Measurements from ENCODE around the gene LILRA6. TPM values are rescaled to one million over a fixed set of nuclear protein-coding genes. Genes with fewer than 3 reads are reported as not detected.

Gene LILRA6
- total RNA-seq, 4 donors from 2014 or later = 1.0 to 1.7 TPM; not detected in 2

DNA sequence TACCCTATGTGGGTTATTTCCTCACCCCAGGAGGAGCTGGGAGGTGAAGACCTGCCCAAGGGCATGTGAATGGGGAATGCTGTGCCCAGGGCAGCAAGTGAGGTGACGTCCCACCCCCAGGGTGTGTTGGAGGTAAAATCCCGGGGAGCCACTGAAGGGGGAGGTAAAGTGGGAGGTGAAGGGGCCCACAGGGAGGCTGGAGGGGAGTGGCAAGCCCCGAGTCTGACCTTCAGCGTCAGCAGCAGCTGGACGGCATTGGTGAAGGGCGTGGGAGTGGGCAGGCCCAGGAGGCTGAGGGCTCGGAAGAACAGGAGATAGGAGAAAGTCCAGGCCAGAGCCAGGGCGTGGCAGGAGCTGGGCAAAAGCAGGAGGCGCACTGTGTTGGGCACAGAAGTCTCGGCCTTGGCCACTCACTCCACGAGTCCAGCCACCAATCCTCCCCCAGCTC lies 55.6 kb downstream of the LILRA6 start:
- Histone ChIP-seq H3K27me3 (no peaks in the 10 kb centered on the region), H3K9me3 (no peaks in the 10 kb centered on the region), H3K4me3 (no peak overlapping the region), H3K36me3 (no peaks in the 10 kb centered on the region), H3K4me1 (peaks cover 0 to 12% of the 10 kb centered on the region in 2 donors), H3K27ac (no peak overlapping the region)
- intact Hi-C loops (cut with DNase I; ENCODE audit: low total_unique reads) = no loop called here
- DNase-seq = no peak
- TF ChIP-seq, protein P1, sequence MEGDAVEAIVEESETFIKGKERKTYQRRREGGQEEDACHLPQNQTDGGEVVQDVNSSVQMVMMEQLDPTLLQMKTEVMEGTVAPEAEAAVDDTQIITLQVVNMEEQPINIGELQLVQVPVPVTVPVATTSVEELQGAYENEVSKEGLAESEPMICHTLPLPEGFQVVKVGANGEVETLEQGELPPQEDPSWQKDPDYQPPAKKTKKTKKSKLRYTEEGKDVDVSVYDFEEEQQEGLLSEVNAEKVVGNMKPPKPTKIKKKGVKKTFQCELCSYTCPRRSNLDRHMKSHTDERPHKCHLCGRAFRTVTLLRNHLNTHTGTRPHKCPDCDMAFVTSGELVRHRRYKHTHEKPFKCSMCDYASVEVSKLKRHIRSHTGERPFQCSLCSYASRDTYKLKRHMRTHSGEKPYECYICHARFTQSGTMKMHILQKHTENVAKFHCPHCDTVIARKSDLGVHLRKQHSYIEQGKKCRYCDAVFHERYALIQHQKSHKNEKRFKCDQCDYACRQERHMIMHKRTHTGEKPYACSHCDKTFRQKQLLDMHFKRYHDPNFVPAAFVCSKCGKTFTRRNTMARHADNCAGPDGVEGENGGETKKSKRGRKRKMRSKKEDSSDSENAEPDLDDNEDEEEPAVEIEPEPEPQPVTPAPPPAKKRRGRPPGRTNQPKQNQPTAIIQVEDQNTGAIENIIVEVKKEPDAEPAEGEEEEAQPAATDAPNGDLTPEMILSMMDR (IDR thresholded peaks at IDR 0.05) = no peak
- TF ChIP-seq POLR2A (IDR thresholded peaks at IDR 0.05) = no peak

Small RNA genes lying within 50 kb of the gene (microRNA-seq; reads per million reads assigned to microRNA genes)
- not detected for gene MIR4752 (ENCODE audit: borderline microRNAs expressed, borderline replicate concordance)

Small RNA genes lying within 50 kb of the gene (small RNA-seq; reads per million reads assigned to genes)
- gene MIR4752 (not detected), gene RNU6-1307P (not detected)

Other genes with a start within 250 kb of the LILRA6 start
- not detected for gene VSTM1, start 178.9 kb downstream of the LILRA6 start, total RNA-seq
- not detected for gene TARM1, start 161.4 kb downstream of the LILRA6 start, total RNA-seq
- gene OSCAR, start 142.0 kb downstream of the LILRA6 start, total RNA-seq = 1 to 10 TPM in 1 of 4 donors, under 1 TPM in 1, not detected in 2; 0.91 to 6.5 TPM
- 10 to 100 TPM in 1 of 4 donors, 1 to 10 TPM in 2, not detected in 1; 4.7 to 65.8 (median 5.5) TPM for gene NDUFA3, start 139.9 kb downstream of the LILRA6 start, total RNA-seq
- gene TFPT, start 127.1 kb downstream of the LILRA6 start, total RNA-seq = 10 to 100 TPM in 2 of 4 donors, 1 to 10 TPM in 1, under 1 TPM in 1; 0.88 to 37.1 (median 9.9) TPM
- 10 to 100 TPM; 17.9 to 97.3 (median 52.6) TPM for gene PRPF31, start 127.0 kb downstream of the LILRA6 start, total RNA-seq
- 10 to 100 TPM in 2 of 4 donors, 1 to 10 TPM in 1, under 1 TPM in 1; 0.88 to 41.6 (median 9.9) TPM for gene CNOT3, start 105.0 kb downstream of the LILRA6 start, total RNA-seq
- 10 to 100 TPM in 2 of 4 donors, 1 to 10 TPM in 2; 3.7 to 52.8 (median 23.8) TPM for gene LENG1, start 83.1 kb downstream of the LILRA6 start, total RNA-seq
- 10 to 100 TPM in 1 of 4 donors, 1 to 10 TPM in 2, not detected in 1; 1.3 to 31.0 (median 3.0) TPM for gene TMC4, start 69.6 kb downstream of the LILRA6 start, total RNA-seq
- 10 to 100 TPM in 3 of 4 donors, 1 to 10 TPM in 1; 5.3 to 47.8 (median 19.2) TPM for gene MBOAT7, start 53.2 kb downstream of the LILRA6 start, total RNA-seq
- gene TSEN34, start 51.5 kb downstream of the LILRA6 start, total RNA-seq = 10 to 100 TPM; 13.1 to 66.4 (median 32.2) TPM
- gene RPS9, start 41.9 kb downstream of the LILRA6 start, total RNA-seq = 1,000 to 10,000 TPM; 1,240 to 3,586 (median 2,088) TPM
- 1 to 10 TPM in 2 of 4 donors, not detected in 2; 3.0 to 5.3 TPM for gene LILRB3, start 19.8 kb downstream of the LILRA6 start, total RNA-seq
- 1 to 10 TPM in 3 of 4 donors, not detected in 1; 3.2 to 3.7 (median 3.7) TPM for gene LILRB5, start 14.5 kb upstream of the LILRA6 start, total RNA-seq
- gene LILRB2, start 38.3 kb upstream of the LILRA6 start, total RNA-seq = 1 to 10 TPM in 3 of 4 donors, under 1 TPM in 1; 0.41 to 4.2 (median 1.7) TPM
- 1 to 10 TPM in 2 of 4 donors, under 1 TPM in 1, not detected in 1; 0.35 to 9.7 (median 2.8) TPM for gene LILRA5, start 70.4 kb upstream of the LILRA6 start, total RNA-seq
- not detected for gene LILRA4, start 96.4 kb upstream of the LILRA6 start, total RNA-seq
- gene LAIR1, start 122.1 kb upstream of the LILRA6 start, total RNA-seq = 10 to 100 TPM in 2 of 4 donors, 1 to 10 TPM in 2; 1.0 to 64.7 (median 9.5) TPM
- gene TTYH1, start 172.7 kb upstream of the LILRA6 start, total RNA-seq = 10 to 100 TPM in 1 of 4 donors, 1 to 10 TPM in 1, not detected in 2; 1.9 to 10.2 TPM
- 100 to 1,000 TPM in 2 of 4 donors, 10 to 100 TPM in 2; 58.1 to 275 (median 91.4) TPM for gene LENG8, start 206.4 kb upstream of the LILRA6 start, total RNA-seq
- 1 to 10 TPM in 3 of 4 donors, not detected in 1; 3.7 to 7.1 (median 3.8) TPM for gene LENG9, start 221.0 kb upstream of the LILRA6 start, total RNA-seq
- 10 to 100 TPM in 2 of 4 donors, 1 to 10 TPM in 2; 1.8 to 39.8 (median 16.1) TPM for gene CDC42EP5, start 230.5 kb upstream of the LILRA6 start, total RNA-seq